GM03348 (cell line): ENCODE measurements around the gene KDM1B.

Source experiments
- DNase-seq: peaks from one replicate; pipeline ENCODE4 v3.0.0; 2012; ENCODE audit warnings: low spot score

KDM1B gene

DNA sequence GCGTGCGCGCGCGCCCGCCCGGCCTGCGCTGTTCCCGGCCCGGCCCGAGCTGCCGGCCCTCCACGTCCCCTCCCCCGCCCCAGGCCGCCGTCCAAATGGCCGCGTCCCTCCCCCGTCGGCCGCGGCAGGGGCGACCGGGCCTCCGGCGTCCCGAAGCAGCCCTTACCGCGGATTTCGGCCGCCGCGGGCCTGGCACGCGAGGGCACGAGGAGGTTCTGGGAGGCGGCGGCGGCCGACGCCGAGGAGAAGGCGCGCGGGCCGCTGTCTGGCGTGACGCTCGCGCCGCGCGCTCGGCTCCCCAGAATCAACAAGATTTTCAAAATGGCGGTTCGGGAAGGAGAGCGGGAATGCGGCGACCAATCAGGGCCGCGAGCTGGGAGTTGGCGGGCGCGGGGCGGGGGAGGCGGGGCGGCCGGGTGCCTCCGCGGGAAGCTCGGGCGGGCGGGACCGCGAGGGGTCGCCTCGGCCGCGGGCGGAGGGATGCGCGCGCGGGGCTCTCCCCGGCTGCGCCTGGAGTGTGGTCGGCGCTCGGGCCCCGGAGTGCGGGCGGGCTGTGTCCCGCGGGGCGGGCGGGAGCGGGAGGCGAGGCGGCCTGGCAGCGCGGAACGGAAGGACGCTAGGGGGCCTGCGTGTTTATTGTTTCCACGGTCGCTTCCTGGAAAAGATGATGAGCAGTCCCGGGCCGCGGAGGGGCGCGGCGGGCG lies 109.1 kb downstream of the KDM1B start, which contains the start of gene DEK:
DEK (minus strand) TSS at position 312 of the 704 bp plus-strand sequence. CDS start 543 bp downstream, outside the sequence.
- DNase-seq, result peak; percentile 96

DNA sequence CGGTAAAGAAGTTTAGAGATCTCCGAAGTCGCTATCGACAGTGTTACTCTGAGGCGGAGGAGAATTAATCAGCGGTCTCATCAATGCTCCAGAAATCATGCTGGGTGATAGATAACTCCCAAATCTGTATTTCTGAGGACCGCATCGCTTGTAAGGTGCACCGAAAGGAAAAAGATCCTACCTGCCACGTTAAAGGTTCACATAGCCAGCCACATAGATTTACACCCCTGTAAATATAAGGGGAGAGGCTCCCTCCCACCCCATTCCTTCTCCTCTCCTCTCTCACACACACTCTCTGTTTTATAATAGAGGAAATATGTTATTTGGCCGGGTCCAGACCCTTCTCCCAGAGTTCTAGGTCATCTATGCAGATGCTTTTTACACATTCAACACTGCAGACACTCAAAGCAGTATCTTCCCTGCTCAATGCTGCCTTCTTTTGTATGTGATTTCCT lies 109.7 kb downstream of the KDM1B start:
- no peak for DNase-seq

DNA sequence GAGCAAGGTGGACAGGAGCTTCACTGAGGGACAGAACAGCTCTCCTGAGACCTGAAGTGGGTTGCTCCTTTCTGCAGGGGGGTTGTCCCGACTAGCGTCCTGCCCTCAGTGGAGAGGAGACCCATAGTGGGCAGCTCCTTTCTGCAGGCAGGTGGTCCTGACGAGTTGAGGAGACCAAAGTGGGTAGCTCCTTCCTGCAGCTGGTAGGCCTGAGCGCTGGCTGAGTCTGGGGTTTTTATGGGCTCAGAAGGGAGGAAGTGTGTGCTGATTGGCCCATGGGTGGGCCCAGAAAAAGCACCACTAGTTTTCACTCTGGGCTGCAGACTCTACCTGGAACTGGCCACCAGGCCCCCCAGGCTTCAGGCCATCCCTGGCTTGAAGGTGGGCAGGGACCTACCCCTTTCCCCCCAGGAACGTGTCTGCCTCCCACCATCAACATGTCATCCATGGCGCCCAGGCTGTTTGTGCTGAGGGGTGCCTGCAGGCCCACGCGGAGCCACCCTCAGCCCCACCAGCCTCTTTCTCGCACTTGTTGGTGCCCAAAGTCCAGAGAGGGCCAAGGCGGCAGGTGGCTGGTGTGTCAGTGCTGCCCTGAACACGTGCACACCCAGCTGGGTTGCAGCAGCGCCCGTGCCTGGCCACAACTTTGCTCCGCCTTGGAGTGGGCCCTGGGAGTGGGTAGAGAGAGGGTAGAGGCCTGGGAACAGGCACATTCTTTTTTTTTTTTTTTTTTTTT lies 110.7 kb downstream of the KDM1B start:
- DNase-seq, result no peak

DNA sequence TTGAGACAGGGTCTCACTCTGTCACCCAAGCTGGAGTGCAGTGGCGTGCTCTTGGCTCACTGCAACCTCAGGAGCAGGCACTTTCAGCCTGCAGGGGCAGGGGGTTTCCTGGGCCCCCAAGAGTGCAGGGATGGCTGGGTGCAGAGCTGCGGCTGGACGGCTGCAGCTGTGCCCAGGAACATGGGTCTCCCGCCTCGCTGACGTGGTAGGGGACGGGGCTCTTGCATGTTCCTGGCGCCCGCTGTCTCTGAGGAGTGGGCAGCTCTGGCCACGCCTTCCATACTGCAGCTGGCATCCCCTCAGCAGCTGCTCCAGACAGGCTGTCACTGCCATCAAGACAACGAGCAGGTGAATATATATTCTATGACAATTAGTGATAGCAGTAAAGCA lies 111.3 kb downstream of the KDM1B start:
- no peak for DNase-seq

DNA sequence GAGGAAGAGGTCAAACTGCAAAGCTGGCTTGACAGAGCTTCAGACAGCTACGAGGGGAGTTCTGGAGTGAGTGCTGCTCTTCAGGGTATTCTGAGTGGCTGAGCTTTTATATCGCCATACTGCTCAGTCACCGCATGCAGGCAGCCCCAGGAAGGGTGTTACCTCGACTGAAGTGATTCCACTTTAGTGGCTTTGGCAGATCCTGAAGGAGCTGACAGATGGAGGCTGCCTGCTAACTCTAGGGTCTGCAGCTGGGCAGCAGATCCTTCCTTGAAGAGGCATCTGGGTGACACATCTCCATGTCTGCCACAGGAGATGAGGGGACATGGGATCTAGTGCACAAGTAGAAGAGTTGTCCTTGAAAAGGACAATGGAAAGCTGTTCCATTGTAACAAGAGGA lies 112.8 kb downstream of the KDM1B start:
- DNase-seq, result no peak

DNA sequence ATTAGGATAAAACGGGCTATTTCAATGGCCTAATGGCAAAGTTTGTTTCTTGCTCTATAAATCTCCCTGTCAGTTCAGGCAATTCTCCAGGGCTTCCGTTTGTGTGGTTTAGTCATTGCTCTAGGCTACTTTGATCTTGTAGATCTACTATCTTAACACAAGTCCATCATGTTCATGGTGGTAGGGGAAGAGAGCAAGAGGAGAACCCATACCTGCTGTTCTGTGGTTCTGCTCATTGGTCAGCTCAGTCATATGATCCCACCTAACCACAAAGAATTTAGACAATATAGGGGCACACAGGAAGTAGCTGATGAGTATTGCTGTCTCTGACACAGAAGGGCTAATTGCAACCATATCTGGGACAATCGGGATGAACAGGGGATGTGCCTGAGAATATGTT lies 114.0 kb downstream of the KDM1B start:
- peak; percentile 49 for DNase-seq

DNA sequence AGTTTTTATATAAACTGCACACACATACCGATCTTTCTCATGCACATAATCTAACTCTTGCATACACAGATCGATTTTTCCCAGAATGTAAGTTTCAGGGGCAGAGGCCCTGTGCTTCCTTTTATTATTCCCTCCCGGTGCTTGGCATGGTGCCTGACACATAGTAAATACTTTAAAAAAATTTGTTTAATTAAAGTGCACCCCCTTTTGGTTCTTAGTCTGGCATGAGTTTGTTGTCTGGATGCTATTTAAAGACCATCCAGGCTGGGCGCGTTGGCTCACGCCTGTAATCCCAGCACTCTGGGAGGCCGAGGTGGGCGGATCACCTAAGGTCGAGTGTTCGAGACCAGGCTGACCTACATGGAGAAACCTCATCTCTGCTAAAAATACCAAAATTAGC lies 114.5 kb downstream of the KDM1B start:
- no peak for DNase-seq

DNA sequence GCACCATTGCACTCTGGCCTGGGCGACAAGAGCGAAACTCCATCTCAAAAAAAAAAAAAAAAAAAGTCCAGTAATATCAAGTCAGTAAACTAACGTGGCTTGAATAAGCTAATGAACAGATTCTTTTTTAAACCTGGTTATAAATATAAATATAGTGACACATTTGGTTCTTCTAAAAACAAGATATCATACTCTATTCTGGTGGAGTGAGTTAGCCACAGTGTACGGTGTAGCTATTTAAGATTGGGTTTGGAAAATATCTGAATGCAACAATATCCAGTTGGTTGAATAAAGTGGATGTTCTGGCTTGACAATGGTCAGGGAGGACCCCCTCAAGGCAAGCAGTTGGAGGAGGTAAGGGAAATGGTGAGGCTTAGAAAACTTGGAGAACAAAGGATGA lies 115.0 kb downstream of the KDM1B start:
- DNase-seq, result no peak
